Adrenal gland (tissue), 5 donors: Measurements from ENCODE around the gene NRIP3.

ENCODE experiments used
- POLR2A ChIP-seq, 2 donors: fragments of 450-650 bp; IDR thresholded peaks; one replicate each; pipeline ENCODE4 v1.6.1; 2017; ENCODE audit warnings: antibody characterized with exemption in 2 of 2, mild to moderate bottlenecking in 2 of 2, moderate library complexity in 1 of 2
- TF ChIP-seq, protein P1 (sequence below), 6 experiments: fragments of 450-650 bp in 4 of 6; fragments of 200-600 bp in 2 of 6; sonication (generic) in 1 of 6; IDR thresholded peaks; 1 replicate in 5 of 6; 2 replicates in 1 of 6; pipeline versions ENCODE4 v1.5.1 to v1.8.0; 2016 to 2021; ENCODE audit warnings: antibody characterized with exemption in 6 of 6, mild to moderate bottlenecking in 2 of 6, moderate library complexity in 1 of 6
- donor health status: DM: no; HTN: no; CAD: no.

- TF ChIP-seq, protein P1, sequence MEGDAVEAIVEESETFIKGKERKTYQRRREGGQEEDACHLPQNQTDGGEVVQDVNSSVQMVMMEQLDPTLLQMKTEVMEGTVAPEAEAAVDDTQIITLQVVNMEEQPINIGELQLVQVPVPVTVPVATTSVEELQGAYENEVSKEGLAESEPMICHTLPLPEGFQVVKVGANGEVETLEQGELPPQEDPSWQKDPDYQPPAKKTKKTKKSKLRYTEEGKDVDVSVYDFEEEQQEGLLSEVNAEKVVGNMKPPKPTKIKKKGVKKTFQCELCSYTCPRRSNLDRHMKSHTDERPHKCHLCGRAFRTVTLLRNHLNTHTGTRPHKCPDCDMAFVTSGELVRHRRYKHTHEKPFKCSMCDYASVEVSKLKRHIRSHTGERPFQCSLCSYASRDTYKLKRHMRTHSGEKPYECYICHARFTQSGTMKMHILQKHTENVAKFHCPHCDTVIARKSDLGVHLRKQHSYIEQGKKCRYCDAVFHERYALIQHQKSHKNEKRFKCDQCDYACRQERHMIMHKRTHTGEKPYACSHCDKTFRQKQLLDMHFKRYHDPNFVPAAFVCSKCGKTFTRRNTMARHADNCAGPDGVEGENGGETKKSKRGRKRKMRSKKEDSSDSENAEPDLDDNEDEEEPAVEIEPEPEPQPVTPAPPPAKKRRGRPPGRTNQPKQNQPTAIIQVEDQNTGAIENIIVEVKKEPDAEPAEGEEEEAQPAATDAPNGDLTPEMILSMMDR (IDR thresholded peaks at IDR 0.05), result no peak
- TF ChIP-seq POLR2A (IDR thresholded peaks at IDR 0.05), result no peak
These were observed 2.1 kb downstream of the NRIP3 start for GRCh38 chr11:9001736-9002135.
